Subcutaneous adipose tissue (tissue), 4 donors: Measurements from ENCODE around the gene TMEM163. TPM values are rescaled to one million over a fixed set of nuclear protein-coding genes. Genes with fewer than 3 reads are reported as not detected.

Experiments used
- total RNA-seq, 4 donors: library from RNA; depleted of rRNA; stranded (reverse); fragments of >200 nt; gene quantifications; one replicate each; pipeline ENCODE4 v1.1.0, GENCODE V29; 2016
- TF ChIP-seq, protein P1 (sequence below): fragments of 450-650 bp; IDR thresholded peaks from one replicate; pipeline ENCODE4 v1.5.1; 2016; ENCODE audit warnings: low read depth, mild to moderate bottlenecking, control low read depth, antibody characterized with exemption, moderate library complexity

Gene TMEM163
- total RNA-seq, 4 donors from 2014 or later: 0.16 to 3.2 TPM; not detected in 2

- TF ChIP-seq, protein P1, sequence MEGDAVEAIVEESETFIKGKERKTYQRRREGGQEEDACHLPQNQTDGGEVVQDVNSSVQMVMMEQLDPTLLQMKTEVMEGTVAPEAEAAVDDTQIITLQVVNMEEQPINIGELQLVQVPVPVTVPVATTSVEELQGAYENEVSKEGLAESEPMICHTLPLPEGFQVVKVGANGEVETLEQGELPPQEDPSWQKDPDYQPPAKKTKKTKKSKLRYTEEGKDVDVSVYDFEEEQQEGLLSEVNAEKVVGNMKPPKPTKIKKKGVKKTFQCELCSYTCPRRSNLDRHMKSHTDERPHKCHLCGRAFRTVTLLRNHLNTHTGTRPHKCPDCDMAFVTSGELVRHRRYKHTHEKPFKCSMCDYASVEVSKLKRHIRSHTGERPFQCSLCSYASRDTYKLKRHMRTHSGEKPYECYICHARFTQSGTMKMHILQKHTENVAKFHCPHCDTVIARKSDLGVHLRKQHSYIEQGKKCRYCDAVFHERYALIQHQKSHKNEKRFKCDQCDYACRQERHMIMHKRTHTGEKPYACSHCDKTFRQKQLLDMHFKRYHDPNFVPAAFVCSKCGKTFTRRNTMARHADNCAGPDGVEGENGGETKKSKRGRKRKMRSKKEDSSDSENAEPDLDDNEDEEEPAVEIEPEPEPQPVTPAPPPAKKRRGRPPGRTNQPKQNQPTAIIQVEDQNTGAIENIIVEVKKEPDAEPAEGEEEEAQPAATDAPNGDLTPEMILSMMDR: no peak
These were observed 95.0 kb downstream of the TMEM163 start for GRCh38 chr2:134623796-134624195.

- TF ChIP-seq, protein P1: no peak
These were observed 95.8 kb downstream of the TMEM163 start for GRCh38 chr2:134623046-134623445.

- TF ChIP-seq, protein P1: no peak
These were observed 96.7 kb downstream of the TMEM163 start for GRCh38 chr2:134621939-134622705.

- TF ChIP-seq, protein P1: no peak
These were observed 99.5 kb downstream of the TMEM163 start for GRCh38 chr2:134619250-134619649.

DNA sequence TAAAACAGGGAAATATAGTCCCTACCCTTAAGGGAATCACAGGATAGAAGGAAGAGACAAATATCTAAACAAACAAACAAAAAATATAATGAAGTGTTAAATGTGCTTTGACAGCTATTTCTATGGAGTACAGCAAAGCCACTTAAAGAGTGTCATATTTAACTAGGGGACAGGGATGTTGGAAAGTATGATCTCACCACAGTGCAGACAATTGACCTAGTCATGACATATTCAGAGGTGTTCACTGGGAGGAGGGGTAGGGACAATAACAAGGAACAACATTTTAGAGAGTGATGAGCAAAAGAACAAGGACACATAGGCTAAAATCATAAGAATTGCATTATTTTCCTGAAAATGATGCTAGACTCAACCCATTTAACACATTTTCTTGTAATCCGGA lies 107.5 kb downstream of the TMEM163 start:
- TF ChIP-seq, protein P1: no peak

GRCh38 chr2:134610871-134611270 lies 107.9 kb downstream of the TMEM163 start:
- TF ChIP-seq, protein P1: no peak

- TF ChIP-seq, protein P1: no peak
These were observed 108.8 kb downstream of the TMEM163 start for GRCh38 chr2:134609924-134610513.
